VCaP (cell line): Measurements from ENCODE around the gene LRRC45.

Source experiments
- H3K27ac ChIP-seq: fragments of 450-650 bp; 2 replicates; pipeline ENCODE4 v1.5.1; 2017
- CTCF ChIP-seq: fragments of 450-650 bp; conservative IDR thresholded peaks from 2 replicates; pipeline ENCODE4 v1.5.1; 2017; ENCODE audit warnings: mild to moderate bottlenecking, moderate library complexity

Gene LRRC45

DNA sequence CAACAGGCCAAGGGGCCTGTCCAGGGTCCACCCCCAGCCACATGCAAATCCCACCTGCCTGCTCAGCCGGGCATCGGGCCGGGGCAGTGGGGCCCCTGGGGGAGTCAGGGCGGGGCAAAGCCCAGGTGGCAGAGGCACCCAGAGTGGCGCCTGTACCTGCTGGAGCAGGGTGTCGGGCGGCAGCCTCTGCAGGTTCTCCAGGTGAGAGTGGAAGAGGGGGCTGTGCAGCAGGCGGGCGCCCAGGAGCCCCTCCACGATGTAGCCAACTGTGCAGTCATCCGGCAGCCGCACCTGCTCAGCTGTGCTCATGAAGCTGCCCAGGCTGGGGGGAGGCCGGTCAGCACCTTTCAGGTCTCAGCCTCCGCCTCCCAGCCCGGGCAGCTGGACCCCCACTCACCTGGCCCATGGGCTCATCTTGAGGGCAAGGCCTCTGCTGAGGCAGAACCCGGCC, 26.4 kb downstream of the LRRC45 start:
- TF ChIP-seq CTCF = no peak
- H3K27ac ChIP-seq = no peak overlapping the region

DNA sequence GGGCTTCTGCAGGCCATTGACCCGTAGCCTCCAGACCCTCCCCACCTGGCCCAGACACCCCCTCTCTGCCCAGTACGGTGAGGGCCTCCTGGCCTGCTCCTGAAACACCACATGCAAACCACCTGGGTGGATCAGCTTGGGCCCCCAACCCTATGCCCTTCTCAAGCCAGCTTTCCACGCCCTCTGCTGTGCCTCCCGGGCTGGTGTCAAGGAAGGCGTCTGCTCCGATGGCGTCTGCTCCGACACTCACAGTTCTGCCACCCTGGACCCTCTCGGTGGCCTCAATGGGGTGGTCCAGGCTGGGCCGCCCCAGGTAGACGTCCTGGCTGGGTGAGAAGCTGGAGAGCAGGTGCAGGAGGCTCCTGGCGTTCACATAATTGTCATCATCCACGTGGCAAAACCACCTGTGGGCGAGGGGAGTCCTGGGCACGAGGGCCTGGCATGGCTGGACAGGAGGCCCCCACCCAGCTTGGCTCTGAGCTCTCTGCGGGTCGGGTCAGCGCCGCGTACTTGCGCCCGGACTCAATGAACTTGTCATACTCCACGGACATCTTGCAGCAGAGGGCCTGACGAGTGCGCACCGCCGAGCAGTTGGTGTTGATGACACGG, 27.2 kb downstream of the LRRC45 start:
- H3K27ac ChIP-seq = peak overlapping the region; percentile 87; the same call in 1 of the 2 replicates
- no peak for TF ChIP-seq CTCF

- no peak for TF ChIP-seq CTCF
- H3K27ac ChIP-seq = peak overlapping the region; percentile 87
Observed at GRCh38 chr17:82050761-82051641, 27.9 kb downstream of the LRRC45 start.

- peak within 1 kb of the TSS; percentile 87 for H3K27ac ChIP-seq
- TF ChIP-seq CTCF = no peak
Observed at GRCh38 chr17:82051776-82052637, 28.9 kb downstream of the LRRC45 start, which contains the start of the genes GPS1 and RFNG. Gene GPS1 (plus strand): TSS chr17:82051898. CDS start chr17:82051932, 34 bp downstream. Gene RFNG (minus strand): TSS chr17:82051811. CDS start chr17:82051766, 45 bp downstream.

GRCh38 chr17:82052638-82053059, 29.5 kb downstream of the LRRC45 start:
- peak overlapping the region; percentile 87 for H3K27ac ChIP-seq
- TF ChIP-seq CTCF = no peak

DNA sequence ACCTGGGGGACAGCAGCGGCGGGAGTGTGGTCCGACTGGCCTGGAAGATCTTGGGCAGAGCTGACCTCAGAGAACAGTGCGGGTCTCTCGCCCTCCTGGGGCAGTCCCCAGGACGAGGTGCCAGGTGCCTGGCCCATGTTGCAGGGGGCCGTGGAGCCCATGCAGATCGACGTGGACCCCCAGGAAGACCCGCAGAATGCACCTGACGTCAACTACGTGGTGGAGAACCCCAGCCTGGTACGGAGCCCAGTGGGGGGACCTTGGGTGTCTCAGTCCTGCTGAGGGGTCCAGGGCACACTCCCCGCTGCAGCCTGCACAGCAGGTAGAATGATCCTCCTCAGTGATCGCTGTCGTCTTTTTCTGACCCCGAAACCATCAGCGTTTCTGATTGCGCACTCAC, 30.0 kb downstream of the LRRC45 start:
- peak overlapping the region; percentile 87; the same call in 1 of the 2 replicates for H3K27ac ChIP-seq
- no peak for TF ChIP-seq CTCF
